GM19455 (cell line): ENCODE results near the gene SERPINA1.

Experiments used
- ATAC-seq: cut with Tn5 transposase; IDR thresholded peaks from one replicate; pipeline ENCODE4 v1.9.1; 2021; ENCODE audit not compliant: unreplicated experiment

The SERPINA1 gene

GRCh38 chr14:94398182-94398479 is 9.7 kb upstream of the SERPINA1 start:
- no peak for ATAC-seq

DNA sequence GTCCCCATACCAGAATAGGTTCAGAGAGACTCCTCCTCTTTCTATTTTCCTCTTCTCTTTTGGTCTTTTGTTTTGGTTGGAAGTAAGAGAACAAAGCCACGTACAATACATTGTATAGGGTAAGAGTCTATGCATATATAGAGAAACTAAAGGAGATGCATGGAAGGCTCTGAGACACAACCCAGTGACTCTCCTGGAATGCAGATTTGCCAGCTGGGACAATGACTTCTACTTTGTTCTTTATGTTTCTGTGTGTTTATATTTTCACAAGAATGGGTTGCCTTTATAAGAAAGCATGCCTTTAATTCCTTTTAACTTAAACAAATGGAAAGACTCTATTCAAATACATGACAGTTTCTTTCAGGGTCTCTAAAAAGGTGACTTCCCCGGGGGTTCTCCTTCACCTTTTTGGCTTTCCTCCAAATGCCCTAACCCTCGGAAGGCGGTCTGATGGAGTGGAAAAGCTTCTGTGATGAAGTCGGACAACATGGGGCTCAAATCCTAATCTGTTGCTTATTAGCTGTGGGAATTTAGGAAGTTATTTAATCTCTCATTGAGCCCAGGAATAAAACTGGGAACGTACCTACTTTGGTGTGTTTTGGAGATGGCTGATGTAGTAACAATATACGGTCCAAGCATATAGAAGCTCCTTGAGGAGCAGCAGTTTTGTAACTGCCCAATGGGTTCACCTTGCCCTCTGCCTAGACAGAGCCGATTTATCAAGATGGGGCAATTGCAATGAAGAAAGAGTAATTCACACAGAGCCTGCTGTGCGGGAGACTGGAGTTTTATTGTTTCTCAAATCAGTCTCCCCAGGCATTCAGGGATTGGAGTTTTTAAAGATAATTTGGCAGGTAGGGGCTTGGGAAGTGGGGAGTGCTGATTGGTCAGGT is 9.1 kb upstream of the SERPINA1 start:
- ATAC-seq: no peak

DNA sequence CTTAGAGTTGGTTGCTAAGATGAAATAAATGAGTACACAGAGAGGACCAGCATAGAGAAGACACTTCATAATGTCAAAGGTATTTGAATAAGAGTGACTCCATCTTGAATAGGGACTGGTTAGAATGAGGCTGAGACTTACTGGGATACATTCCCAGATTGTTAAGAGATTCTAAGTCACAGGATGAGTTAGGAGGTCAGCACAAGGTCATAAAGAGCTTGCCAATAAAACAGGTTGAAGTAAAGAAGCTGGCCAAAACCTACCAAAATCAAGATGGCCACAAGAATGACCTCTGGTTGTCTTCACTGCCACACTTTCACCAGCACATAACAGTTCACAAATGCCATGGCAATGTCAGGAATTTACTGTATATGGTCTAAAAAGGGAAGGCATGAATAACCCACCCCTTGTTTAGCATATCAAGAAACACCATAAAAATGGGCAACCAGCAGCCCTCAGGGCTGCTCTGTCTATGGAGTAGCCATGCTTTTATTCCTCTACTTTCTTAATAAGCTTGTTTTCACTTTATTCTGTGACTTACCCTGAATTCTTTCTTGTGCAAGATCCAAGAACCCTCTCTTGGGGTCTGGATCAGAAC is 8.3 kb upstream of the SERPINA1 start:
- ATAC-seq: no peak

- ATAC-seq: no peak
Measured at GRCh38 chr14:94395888-94396574, 7.6 kb upstream of the SERPINA1 start.

DNA sequence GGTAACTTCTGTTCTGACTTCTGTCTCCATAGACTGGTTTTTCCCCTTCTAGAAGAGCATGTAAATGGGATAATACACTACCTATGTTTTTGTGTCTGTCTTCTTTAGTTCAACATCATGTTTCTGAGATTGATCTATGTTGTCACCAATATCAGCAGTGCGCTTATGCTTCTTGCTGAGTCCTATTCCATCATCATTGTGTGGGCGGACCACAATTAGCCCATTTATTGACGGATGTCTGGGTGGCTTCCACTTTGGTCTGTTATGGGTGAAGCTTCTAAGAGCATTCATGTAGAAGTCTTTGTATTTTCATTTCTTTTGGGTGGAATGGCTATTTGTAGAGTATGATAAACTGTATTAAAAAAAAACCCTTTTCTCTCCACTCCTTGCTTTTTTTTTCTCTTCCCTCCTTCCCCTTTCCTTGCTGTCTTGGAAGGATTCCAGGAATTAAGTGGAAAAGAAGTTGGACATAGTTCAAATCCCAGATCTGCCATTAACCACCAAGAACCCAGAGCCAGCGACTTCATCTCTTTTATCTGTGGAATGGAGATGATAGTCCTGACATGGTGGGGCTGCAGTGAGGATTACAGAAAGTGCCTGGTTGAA is 7.0 kb upstream of the SERPINA1 start:
- ATAC-seq: no peak

DNA sequence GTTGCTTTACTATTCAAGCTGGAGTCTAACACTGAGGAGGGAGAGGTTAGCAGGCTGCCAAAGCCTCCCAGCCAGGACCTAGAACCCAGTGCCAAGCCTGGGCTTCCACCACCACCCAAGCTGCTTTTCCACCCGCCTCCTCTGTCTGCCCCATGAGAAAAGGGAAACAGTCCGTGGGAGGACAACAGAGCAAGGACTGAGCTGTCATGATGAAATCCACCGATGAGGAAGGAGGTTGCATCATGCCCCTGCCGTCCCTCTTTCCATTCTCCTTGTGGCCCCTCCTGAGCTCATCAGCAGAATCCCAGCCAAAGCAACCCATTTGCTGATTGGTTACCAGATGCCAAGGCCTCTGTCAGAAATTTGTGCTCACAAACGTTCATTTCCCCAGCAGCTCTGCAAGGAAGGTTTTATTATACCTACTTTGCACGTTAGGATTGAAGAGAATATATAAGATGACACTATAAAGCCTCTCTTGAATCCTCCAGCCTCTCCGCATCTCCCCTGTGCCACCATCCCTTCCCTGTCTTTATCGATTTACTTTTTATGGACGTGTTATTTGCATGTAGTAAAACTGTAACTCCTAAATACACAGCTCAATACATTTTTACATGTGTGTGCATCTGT is 6.3 kb upstream of the SERPINA1 start:
- ATAC-seq: no peak

DNA sequence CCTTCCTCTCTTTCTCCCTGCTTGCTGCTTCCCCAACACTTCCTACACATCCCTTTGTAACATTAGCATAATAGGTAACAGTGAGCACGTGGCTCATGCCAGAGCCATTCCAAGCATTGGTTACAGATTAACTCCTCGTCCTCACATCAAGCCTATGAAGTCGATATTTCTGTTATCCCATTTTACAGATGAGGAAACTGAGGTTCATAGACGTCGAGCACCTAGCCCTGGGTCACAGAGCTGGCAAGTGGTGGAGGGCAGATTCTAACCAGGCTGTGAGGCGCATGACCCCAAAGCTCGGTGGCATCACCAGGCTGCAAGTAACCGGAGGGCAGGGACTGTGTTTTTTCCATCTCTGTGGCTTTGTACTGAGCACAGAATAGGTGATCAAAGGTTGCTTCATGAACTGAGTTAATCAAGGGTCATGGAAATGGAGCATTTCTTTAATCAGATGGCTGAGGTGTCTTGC is 5.7 kb upstream of the SERPINA1 start:
- ATAC-seq: no peak

DNA sequence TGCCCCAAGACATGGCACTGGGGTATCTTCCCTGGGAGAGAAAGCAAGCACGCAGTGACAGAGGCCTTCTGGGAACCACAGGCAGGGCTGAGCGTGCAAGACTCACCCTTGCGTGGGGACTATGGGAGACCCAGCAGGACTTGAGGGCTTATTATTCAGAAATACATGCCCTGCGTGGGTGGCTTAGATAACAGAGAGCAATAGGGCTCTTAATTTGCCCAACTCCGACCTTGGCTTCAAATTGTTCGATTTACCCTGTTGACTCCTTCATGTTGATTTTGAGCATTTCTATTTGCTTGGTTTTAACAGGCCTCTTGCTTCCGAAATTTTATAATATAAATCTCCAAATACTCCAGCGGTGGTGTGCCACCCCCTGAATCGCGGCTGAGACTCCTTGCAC is 5.1 kb upstream of the SERPINA1 start:
- ATAC-seq: no peak

- no peak for ATAC-seq
Measured at GRCh38 chr14:94392510-94392935, 4.1 kb upstream of the SERPINA1 start.

GRCh38 chr14:94391281-94391975 is 3.0 kb upstream of the SERPINA1 start:
- no peak for ATAC-seq

DNA sequence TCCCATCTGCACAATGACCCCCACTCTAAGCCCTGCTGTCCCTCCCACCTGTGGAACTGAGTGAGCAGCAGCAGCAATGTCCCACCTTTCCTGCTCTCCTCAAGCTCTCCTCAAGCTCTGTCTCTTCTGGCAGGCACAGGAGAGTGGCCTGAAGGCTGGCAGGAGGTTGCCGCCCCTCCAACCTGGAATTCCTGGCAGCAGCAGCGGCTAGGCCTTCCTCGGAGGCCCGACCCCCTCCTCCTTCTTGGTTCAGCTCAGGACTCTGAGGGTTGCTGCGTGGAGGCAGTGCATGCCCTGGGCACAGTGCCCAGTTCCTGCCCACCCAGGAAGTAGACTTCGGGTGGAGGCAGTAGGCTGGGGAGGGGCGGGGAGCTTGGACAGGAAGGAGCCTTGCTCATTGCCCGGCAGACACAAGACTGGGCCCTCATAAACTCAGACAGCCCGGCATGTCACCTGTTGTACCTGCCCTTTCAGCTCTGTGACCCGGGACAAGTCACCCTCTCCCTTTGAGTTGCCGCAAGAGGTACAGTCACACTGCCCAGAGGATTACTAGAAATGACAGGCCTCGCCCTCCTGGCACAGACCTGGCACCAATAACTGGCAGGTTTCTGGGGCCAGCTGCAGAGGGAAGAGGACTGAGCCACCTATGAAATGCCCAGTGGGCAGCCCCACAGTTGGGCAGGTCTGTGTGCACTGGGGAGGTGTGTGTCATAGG is 2.1 kb upstream of the SERPINA1 start:
- ATAC-seq: no peak

DNA sequence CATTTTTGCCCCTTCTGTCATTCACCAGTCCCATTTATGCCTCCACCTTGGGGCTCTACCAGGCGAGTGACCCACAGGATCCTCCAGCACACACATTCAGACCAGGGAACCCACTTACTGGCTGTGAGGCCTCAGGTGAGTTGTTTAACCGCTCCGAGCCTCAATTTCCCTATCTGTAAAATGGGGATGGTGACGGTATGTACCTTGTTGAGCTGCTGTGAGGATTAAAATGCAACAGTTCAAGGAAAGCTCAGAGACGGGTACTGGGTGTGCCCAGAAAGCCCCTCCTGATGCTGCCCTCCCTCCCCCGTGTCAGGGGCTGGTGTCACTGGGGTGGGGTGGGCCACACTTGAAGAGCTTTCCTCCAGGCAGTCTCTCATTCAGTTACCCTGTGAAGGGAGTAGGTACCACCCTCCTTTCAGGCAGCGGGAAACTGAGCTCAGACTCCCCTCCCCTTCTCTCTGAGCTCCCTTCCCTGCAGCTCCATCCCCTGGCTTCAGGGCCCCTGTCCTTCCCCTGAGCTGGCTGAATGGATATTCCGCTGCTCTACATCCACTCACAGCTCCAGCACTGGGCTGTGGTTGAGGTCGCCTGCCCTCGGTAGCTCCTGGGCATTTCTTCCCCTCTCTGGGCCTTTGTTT is 1.4 kb upstream of the SERPINA1 start:
- ATAC-seq: no peak

DNA sequence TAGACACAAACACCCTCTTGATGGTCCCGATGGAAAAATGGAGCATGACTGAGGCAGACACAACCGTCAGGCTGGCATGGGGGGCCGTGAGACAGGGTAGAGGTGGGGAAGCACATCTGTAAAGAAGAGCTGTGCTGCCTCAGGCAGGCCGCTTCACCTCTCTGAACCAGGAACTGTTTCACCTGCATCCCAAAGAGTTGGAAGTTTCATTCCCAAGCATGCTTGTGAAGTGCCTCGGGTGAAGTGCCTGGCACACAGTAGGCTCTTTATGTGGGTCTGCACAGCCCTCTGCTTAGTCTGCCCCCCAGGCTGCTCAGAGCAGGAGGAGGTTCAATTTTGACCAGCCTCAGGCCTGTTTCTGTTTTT is 685 bp upstream of the SERPINA1 start:
- ATAC-seq: no peak

DNA sequence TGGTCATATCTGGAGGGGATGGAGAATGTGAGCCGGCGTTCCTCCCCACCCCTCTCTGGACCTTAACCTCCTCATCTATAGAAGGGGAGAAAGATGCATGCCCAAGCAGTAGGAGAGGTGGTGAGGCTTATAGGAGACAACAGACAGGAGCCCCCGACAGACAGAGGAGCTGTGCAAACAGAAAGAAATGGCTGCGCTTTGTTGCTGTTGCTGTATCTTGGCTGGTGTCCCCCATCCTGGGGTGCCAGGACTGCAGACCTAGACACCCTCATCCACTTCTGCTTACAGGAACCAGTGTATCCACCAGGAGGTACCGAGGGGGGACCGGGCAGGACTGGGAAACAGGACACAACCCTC is 397 bp downstream of the SERPINA1 start:
- no peak for ATAC-seq

DNA sequence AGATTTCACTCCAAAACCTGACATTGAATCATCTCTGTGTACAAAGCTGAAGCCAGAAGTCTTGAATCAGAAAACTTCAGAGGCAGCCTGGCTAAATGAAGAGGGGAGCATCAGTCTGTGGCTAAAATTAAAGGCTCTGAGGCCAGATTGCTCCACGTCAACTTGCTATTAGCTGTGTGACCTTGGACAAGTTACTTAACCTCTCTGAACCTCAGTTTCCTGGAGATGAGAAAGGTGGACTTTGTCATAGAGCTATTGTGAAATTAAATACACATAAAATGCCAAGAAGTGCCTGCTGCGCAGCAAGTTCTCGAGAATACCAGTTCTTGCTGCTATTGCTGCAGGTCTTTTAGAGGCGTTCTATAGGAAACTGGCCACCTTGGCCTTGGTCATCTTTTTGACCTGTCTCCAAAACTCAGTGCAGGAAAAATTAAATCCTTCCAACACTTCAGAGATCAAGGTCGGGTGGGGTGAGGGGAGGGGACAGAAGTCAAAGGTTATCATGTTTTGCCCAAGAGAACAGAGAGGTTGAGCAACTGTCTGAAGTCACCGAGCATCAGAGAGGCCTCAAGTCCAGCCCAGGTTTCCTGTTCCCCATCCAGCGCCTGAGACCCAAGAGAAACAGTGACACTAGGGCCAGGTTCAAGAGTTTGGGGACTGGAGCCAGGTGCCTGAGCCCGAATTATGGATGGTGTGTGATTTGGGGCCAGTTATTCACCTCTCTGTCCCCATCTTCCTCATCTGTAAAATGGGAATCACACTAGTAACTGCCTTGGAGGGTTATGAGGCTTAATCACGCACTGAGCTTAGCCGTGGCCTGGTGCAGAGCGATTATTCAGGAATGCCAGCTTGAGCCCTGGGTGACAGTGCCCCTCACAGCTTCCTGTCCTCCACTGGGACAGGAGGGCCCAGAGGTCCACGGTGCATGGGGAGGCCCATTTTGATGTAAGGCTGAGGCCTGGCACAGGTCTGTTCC is 1.1 kb downstream of the SERPINA1 start:
- ATAC-seq: no peak

- ATAC-seq: no peak
Measured at GRCh38 chr14:94386085-94387031, 2.0 kb downstream of the SERPINA1 start.

- ATAC-seq: no peak
Measured at GRCh38 chr14:94385553-94386057, 2.8 kb downstream of the SERPINA1 start.
